ENCODE measurements around the gene WHAMM. TPM values are rescaled to one million over a fixed set of nuclear protein-coding genes. Genes with fewer than 3 reads are reported as not detected.

WHAMM gene
- total RNA-seq, 2 donors from 2014 or later: 12.5 to 13.5 TPM

DNA sequence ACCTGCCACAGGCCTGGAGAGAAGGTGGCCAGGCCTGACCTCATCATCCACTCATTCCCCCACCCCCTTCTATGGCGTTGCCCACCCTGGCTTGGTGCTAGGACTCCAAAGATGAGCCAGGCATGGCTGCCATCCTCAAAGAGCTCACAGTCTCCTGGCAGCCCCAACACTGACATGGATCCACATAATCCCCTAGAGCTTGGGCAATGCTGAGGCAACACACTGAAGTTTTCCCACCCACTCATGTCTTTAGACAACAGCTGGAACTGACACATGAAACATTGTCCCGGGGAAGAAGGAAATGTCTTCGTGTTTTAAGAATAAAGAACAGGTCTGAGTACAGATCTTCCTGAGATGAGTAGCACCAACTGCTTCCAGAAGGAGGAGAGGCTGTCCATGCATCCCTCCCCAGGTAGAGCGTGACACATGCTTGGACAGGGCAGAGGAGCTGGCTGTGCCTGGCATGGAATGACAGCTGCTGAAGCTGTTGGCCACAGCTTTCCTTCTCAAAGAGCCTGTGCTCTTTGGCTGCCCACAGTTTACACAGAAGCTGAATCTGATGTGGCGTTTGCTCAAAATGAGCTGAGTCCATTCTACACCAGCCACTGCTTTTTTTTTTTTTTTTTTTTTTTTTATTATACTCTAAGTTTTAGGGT, 73.0 kb downstream of the WHAMM start:
- H3K4me1 ChIP-seq (replicated peaks): no peaks in the 10 kb centered on the region
- intact Hi-C loops (cut with DNase I): no loop called here
- WGBS: 59% methylated on average over 4 of the region's 5 CpGs
- no peaks in the 10 kb centered on the region for H3K9me3 ChIP-seq
- no peak overlapping the region for H3K27ac ChIP-seq
- H3K27me3 ChIP-seq (replicated peaks; ENCODE audit: insufficient read depth): no peaks in the 10 kb centered on the region
- H3K4me3 ChIP-seq: no peak overlapping the region
- TF ChIP-seq, protein P1, sequence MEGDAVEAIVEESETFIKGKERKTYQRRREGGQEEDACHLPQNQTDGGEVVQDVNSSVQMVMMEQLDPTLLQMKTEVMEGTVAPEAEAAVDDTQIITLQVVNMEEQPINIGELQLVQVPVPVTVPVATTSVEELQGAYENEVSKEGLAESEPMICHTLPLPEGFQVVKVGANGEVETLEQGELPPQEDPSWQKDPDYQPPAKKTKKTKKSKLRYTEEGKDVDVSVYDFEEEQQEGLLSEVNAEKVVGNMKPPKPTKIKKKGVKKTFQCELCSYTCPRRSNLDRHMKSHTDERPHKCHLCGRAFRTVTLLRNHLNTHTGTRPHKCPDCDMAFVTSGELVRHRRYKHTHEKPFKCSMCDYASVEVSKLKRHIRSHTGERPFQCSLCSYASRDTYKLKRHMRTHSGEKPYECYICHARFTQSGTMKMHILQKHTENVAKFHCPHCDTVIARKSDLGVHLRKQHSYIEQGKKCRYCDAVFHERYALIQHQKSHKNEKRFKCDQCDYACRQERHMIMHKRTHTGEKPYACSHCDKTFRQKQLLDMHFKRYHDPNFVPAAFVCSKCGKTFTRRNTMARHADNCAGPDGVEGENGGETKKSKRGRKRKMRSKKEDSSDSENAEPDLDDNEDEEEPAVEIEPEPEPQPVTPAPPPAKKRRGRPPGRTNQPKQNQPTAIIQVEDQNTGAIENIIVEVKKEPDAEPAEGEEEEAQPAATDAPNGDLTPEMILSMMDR (IDR thresholded peaks at IDR 0.05): no peak
- TF ChIP-seq POLR2AphosphoS5 (IDR thresholded peaks at IDR 0.05) (no peak), POLR2A (IDR thresholded peaks at IDR 0.05) (no peak)
- no peak for DNase-seq (ENCODE audit: low spot score)
- no peaks in the 10 kb centered on the region for H3K36me3 ChIP-seq

Other genes starting within 250 kb of the WHAMM start
- gene CPEB1, start 162.3 kb upstream of the WHAMM start, total RNA-seq: 10 to 100 TPM in 1 of 2 donors, 1 to 10 TPM in 1; 1.7 to 51.8 TPM
- 1 to 10 TPM; 5.4 to 9.3 TPM for gene AP3B2, start 99.8 kb upstream of the WHAMM start, total RNA-seq
- gene FSD2, start 3.6 kb upstream of the WHAMM start, total RNA-seq: under 1 TPM in 1 of 2 donors, not detected in 1; 0.05 TPM
- gene HOMER2, start 143.1 kb downstream of the WHAMM start, total RNA-seq: 100 to 1,000 TPM; 234 to 445 TPM
- 10 to 100 TPM; 22.4 to 24.1 TPM for gene RAMAC, start 176.6 kb downstream of the WHAMM start, total RNA-seq
- gene C15orf40, start 202.0 kb downstream of the WHAMM start, total RNA-seq: 10 to 100 TPM; 15.4 to 22.1 TPM

Measured in prostate gland (tissue), 2 donors.